GM12801 (cell line): Measurements from ENCODE around the gene PGPEP1.

ENCODE experiments used
- CTCF ChIP-seq: IDR thresholded peaks from one replicate; pipeline ENCODE4 v1.5.1; 2011; ENCODE audit warnings: control low read depth; ENCODE audit not compliant: insufficient read length; ENCODE audit errors: extremely low read depth

Gene PGPEP1

GRCh38 chr19:18304208-18304457 is 36.3 kb upstream of the PGPEP1 start:
- TF ChIP-seq CTCF: no peak

DNA sequence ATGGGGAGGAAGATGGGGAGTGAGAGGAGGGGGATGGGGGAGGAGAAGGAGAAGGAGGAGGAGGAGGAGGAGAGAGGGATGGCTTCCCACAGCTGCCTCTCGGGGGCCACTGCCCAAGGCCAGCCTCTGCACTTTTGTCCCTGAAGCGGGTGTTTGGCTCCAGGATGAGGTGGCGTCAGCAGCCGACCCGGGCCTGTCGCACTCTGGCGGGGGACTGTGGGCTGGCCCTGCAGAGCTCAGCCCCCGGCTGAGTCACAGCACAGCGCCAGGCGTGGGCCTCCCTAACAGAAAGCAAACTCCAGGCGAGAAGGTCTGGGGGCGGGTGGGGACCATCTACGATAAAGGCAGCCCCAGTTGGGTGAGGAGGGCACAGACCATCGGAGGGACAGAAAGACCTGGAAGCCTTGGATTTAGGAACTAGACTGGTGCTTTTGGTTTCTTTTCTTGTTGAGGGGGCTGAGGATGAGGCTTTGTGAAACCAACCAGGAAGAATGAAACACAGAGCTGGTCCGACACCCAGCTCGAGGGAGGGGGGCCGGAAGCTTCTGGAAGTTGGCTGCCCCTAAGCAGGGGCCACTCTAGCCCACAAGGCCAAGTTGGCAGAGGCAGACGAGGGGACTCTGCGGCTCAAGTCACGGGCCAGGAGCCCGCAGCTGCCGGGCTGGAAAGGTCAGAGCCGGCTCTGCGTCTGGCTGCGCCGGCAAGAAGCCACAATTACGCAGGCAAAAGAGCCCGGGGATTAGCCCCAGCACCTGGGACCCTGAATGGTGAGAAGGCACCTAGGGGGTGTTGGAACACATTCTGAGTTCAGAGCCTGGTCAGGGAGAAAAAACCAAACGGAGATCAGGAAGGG is 35.7 kb upstream of the PGPEP1 start:
- TF ChIP-seq CTCF: no peak

DNA sequence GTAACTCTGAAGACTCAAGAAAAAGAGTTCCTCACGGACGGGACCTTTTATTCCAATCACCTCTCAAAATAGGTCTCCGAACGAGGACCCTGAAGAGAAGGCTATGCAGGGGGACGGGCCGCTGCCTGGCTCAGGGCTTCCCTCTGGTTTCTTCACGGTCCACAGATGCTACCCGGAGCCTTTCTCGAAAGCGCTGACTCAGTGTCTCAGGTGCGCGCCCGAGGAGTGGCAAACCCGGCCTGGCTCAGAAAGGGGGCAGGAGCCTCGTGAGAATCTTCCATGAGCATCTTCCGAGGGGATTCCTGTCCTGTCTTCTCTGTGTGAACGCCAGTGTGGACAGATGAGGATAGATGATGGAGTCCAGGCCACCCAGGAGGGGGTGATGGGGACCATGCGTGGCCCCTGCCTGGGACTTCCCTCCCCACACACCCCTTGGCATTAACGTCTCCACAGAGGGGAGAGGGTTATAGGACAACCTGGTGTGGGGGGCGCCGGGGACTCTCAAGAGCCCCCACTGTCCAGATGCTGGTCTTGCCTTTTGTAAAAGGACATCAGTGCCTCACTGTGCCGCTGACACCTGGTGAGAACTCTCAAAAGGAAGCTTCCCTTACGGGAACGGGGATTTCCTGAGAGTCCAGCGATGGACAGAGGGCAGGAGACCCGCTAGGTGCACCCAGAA is 34.0 kb upstream of the PGPEP1 start:
- no peak for TF ChIP-seq CTCF

- TF ChIP-seq CTCF: no peak
These were observed 33.5 kb upstream of the PGPEP1 start for GRCh38 chr19:18306888-18307260.

DNA sequence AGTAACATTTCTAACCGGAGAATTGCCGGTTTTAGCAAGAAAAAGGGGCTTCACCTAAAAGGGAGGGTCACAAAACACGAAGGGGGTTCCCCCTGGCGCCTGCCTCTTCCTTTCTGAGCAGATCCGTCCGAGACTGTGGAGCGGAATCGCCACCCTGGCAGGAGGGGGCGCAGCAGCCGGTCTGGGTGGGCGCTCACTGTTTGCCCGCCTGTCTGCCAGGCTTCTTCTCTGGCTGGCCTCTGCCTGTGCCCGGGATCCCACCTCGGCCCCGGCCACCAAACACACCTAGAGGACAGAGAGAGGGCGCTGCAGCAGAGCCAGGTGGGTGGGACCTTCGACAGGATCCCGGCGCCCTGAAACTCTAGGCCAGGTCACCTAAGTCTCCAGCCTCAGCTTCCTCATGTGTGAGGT is 33.1 kb upstream of the PGPEP1 start:
- TF ChIP-seq CTCF: no peak

- no peak for TF ChIP-seq CTCF
These were observed 32.1 kb upstream of the PGPEP1 start for GRCh38 chr19:18308051-18308947.

- no peak for TF ChIP-seq CTCF
These were observed 31.5 kb upstream of the PGPEP1 start for GRCh38 chr19:18308948-18309325.
